Measurements from ENCODE around the gene MAGED4.

Gene MAGED4

DNA sequence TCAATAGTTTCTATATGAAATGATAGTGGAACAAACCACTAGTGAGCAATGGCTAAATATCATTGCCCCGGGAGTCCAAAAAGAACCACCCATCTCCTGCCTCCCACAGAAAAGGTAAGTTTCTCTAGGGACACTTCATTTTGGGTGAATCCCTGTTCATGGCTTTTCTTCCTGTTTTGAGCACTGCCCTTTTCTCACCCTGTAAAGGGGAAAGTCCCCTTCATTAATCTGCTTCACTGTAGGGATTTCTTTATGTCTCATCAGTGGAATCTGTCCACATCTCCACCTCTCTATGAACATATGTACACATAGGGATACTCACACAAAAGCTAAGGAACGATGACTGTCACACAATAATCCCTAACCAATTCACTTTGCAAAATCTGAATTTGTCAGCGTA lies 28.6 kb downstream of the MAGED4 start:
- no peak overlapping the region for H3K9ac ChIP-seq (ENCODE audit: low read length in 2 of 2)
- no peak overlapping the region for H3K4me3 ChIP-seq (ENCODE audit: low read length in 2 of 2)
- H3K9me3 ChIP-seq (ENCODE audit: control insufficient read depth in 2 of 2, low read length in 2 of 2), result no peaks in the 10 kb centered on the region
- no peaks in the 10 kb centered on the region for H3K4me1 ChIP-seq (ENCODE audit: control insufficient read depth, insufficient read depth, low read length)
- H3K36me3 ChIP-seq (ENCODE audit: control insufficient read depth in 2 of 2, insufficient read depth in 2 of 2, low read length in 2 of 2), result no peaks in the 10 kb centered on the region
- H3K27ac ChIP-seq (ENCODE audit: low read length), result no peak overlapping the region
- no peaks in the 10 kb centered on the region for H3K27me3 ChIP-seq (ENCODE audit: control insufficient read depth in 1 of 2, insufficient read depth in 2 of 2, low read length in 2 of 2)

DNA sequence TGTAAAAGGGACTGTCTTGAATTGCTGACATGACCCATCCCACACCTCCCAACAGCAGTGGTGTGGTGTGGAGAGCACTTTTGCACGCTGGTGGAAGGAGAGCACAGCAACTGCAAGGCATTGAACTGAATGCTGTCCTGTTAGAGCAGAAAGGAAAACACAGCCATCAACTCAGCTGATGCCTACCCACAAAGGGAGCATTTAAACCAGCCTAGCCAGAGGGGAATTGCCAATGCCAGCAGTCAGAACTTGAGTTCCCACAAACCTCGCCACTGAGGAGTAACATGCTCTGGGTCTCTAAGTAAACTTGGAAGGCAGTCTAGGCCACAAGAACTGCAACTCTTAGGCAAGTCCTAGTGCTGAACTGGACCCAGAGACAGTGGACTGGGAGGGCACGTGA lies 31.9 kb downstream of the MAGED4 start:
- H3K36me3 ChIP-seq (ENCODE audit: control insufficient read depth in 2 of 2, insufficient read depth in 2 of 2, low read length in 2 of 2), result no peaks in the 10 kb centered on the region
- H3K9ac ChIP-seq (ENCODE audit: low read length in 2 of 2), result no peak overlapping the region
- no peaks in the 10 kb centered on the region for H3K27me3 ChIP-seq (ENCODE audit: control insufficient read depth in 1 of 2, insufficient read depth in 2 of 2, low read length in 2 of 2)
- H3K9me3 ChIP-seq (ENCODE audit: control insufficient read depth in 2 of 2, low read length in 2 of 2), result peaks cover 0 to 5% of the 10 kb centered on the region in 2 donors
- no peak overlapping the region for H3K27ac ChIP-seq (ENCODE audit: low read length)
- H3K4me1 ChIP-seq (ENCODE audit: control insufficient read depth, insufficient read depth, low read length), result no peaks in the 10 kb centered on the region
- no peak overlapping the region for H3K4me3 ChIP-seq (ENCODE audit: low read length in 2 of 2)

DNA sequence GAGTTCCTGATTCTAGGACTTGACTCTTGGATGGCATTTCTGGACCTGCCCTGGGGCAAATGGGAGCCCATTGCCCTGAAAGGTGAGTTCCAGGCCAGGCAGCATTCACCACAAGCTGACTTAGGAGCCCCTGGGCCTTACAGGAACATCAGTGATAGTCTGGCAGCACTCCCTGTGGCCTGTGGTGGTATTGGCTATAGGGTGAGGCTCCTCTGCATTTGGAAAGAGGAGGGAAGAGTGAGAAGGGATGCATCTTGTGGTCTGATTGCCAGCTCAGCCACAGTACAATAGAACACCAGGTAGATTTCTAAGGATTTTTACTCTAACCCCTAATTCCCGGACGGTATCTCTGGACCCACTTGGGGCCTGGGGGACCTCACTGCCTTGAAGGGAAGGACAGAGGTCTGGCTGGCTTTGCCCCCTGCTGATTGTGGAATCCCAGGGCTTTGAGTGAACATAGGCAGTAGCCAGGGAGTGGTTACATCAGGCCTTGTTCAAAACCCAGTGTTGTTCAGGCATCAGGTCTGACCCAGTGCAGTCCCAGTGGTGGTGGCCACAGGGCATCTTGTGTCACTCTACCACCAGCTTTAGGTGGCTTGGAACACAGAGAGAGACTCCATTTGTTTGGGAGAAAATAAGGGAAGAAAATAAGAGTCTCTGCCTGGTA lies 32.9 kb downstream of the MAGED4 start:
- H3K36me3 ChIP-seq (ENCODE audit: control insufficient read depth in 2 of 2, insufficient read depth in 2 of 2, low read length in 2 of 2), result no peaks in the 10 kb centered on the region
- H3K9me3 ChIP-seq (ENCODE audit: control insufficient read depth in 2 of 2, low read length in 2 of 2), result peaks cover 0 to 5% of the 10 kb centered on the region in 2 donors
- H3K4me1 ChIP-seq (ENCODE audit: control insufficient read depth, insufficient read depth, low read length), result no peaks in the 10 kb centered on the region
- no peak overlapping the region for H3K4me3 ChIP-seq (ENCODE audit: low read length in 2 of 2)
- no peaks in the 10 kb centered on the region for H3K27me3 ChIP-seq (ENCODE audit: control insufficient read depth in 1 of 2, insufficient read depth in 2 of 2, low read length in 2 of 2)
- H3K9ac ChIP-seq (ENCODE audit: low read length in 2 of 2), result no peak overlapping the region
- H3K27ac ChIP-seq (ENCODE audit: low read length), result no peak overlapping the region

DNA sequence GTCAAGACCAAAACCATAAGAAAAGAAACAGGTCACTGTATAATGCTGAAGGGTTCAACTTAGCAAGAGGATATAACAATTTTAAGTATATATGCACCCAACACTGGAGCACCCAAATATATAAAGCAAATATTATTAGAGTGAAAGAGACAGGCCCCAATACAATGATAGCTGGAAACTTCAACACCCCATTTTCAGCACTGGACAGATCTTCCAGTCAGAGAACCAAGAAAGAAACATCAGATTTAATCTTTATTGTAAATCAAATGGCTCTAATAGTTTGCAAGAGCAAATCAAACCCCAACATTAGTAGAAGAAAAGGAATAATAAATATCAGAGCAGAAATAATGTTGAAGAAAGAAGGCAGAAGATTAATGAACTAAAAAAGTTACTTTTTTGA lies 36.2 kb downstream of the MAGED4 start:
- H3K9ac ChIP-seq (ENCODE audit: low read length in 2 of 2), result no peak overlapping the region
- H3K4me1 ChIP-seq (ENCODE audit: control insufficient read depth, insufficient read depth, low read length), result no peaks in the 10 kb centered on the region
- no peaks in the 10 kb centered on the region for H3K36me3 ChIP-seq (ENCODE audit: control insufficient read depth in 2 of 2, insufficient read depth in 2 of 2, low read length in 2 of 2)
- H3K9me3 ChIP-seq (ENCODE audit: control insufficient read depth in 2 of 2, low read length in 2 of 2), result peaks cover 0 to 5% of the 10 kb centered on the region in 2 donors
- no peak overlapping the region for H3K27ac ChIP-seq (ENCODE audit: low read length)
- H3K27me3 ChIP-seq (ENCODE audit: control insufficient read depth in 1 of 2, insufficient read depth in 2 of 2, low read length in 2 of 2), result no peaks in the 10 kb centered on the region
- no peak overlapping the region for H3K4me3 ChIP-seq (ENCODE audit: low read length in 2 of 2)

All from stomach smooth muscle (tissue), 2 donors.